Stimulated activated CD8-positive, alpha-beta memory T cell treated with anti-CD3 and anti-CD28 coated beads, Interleukin-7, amount 100 ng/mL, for 24 hours (primary cell): Measurements from ENCODE around the gene PEX26.
"Not testable (repeated sequence)": the region's sequence is repeated elsewhere in the genome, so short reads cannot be mapped to it uniquely, and the experiment has no call there.

Source experiments
- DNase-seq: peaks from one replicate; pipeline ENCODE4 v3.0.0-alpha.2; 2020; ENCODE audit warnings: low read depth

The PEX26 gene

DNA sequence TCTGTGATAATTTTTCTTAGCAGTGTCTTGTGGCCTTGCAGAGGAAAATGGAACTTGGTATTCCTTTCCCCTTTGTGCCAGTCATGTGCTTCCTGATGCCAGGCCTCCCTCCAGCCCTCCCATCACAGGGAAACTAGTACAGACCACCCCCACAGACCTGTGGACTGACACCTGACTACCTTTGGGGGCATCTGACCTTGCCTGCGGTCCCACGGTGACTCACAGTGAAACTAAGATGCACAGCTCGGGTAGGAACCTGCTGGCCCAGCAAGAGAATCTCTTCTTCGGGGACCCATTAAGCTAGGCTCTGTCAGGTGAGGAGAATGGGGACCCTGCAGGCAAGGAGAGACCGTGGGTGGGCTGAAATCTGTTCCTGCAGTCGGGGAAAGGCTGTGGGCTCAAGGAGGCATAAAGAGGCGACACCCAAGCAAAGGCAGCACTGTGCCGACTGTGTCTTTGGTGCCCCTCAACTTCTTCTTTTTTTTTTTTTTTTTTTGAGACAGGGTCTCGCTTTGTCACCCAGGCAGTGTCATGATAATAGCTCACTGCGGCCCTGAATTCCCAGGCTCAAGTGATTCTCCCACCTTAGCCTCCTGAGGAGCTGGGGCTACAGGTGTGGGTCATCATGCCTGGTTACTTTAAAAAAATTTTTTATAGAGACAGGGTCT lies 20.8 kb upstream of the PEX26 start:
- DNase-seq: no peak

DNA sequence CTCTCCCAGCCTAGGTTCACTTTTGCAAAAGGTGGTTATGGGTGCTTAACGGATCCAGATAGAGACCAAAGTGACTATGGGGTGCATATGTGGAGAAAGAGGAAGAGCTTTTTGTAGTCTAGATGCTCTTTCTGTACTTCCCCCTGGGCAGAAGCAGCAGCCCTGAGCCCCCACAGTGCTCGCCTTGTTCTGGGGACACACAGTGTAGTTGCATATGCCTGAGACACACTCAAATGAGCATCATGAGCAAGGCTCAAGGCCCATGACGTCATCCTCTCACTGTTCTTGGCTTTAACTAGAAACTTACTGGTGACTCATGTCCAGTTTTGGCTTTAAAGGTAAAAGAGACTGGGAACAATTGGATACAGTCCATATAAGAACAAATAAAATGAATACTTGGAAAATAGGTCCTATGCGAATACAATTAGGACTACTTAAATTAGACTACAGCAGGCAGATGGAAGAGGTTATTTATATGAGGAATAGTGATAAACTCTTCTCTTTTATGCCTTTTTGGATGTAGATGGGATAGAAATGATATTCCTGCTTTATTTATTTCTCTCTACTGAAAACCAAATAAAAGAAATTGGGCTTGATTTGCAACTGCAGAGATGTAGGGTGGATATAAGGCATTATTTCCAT lies 20.1 kb upstream of the PEX26 start:
- no peak for DNase-seq

DNA sequence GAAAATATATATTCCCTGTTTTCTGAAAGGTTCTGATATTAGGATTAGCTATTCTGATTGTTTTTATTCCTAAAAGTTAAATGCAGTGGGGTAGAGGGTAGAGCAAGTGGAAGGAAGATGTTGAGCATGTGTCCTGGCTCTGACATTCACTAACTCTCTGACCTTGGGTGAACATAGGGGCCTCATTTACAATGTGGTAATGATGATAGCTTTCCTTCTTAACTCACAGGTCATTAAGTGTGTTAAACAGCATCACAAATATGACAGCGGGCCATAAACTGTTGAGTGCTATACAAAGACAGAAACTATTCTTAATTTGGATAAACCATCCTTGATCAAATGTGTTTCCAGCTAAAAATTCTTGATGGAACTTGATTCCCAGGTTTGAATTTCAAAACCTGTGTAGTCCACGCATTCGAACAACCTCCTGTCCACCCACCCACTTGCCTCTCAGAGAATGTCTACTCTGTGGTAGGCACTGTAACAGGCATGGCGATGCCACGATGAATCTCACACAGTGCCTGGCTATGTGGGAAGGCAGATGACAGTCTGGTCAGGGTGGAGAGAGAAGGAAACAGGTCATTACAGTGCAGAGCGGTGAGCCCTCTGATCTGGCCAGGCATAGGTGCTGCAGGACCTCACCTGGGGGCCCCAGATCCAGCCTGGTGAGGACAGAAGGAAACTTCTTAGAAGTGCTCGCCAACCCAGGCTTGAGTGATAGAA lies 19.3 kb upstream of the PEX26 start:
- no peak for DNase-seq

DNA sequence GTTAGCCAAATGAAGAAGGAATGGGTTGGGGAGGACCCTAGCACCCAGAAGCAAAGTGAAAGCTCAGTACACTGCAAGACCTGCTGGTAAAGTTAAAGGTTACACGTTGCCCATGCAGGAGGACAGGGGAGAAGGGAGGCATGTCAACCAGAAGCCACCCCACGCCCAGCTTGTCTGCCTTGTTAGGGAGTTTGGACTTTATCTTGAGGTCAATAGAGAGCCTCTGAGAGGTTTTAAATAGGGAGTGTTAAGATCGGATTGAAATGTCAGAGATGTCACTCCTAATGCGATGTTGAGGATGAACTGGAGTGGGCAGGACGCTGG lies 18.7 kb upstream of the PEX26 start:
- no peak for DNase-seq

DNA sequence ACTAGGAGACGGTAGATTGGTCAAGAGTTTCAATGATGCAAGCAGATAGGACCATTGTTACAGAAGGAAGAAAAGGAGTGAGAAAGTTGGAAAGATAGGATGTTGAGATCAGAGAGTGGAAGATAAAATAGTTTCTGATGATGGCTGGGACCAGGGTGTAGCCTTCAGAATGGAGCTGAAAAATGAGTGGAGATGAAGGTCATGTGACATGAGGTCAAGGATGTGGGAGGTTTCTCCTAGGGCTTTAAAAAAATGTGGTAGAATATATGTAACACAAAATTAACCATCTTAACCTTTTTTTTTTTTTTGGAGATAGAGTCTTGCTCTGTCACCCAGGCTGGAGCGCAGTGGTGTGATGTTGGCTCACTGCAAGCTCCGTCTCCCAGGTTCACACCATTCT lies 18.3 kb upstream of the PEX26 start:
- DNase-seq: no peak

DNA sequence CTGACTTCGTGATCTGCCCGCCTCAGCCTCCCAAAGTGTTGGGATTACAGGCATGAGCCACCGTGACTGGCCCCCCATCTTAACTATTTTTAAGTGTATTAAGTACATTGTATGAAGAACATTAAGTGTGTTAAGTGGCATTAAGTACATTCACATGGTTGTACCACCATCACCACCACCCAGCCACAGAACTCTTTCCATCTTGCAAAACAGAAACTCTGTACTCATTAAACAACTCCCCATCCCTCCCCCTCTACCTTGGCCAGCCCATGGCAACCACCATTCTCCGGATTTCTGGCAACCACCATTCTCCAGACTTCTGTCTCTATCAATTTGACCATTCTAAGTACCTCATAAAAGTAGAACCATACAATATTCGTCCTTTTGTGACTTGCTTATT lies 17.8 kb upstream of the PEX26 start:
- no peak for DNase-seq

DNA sequence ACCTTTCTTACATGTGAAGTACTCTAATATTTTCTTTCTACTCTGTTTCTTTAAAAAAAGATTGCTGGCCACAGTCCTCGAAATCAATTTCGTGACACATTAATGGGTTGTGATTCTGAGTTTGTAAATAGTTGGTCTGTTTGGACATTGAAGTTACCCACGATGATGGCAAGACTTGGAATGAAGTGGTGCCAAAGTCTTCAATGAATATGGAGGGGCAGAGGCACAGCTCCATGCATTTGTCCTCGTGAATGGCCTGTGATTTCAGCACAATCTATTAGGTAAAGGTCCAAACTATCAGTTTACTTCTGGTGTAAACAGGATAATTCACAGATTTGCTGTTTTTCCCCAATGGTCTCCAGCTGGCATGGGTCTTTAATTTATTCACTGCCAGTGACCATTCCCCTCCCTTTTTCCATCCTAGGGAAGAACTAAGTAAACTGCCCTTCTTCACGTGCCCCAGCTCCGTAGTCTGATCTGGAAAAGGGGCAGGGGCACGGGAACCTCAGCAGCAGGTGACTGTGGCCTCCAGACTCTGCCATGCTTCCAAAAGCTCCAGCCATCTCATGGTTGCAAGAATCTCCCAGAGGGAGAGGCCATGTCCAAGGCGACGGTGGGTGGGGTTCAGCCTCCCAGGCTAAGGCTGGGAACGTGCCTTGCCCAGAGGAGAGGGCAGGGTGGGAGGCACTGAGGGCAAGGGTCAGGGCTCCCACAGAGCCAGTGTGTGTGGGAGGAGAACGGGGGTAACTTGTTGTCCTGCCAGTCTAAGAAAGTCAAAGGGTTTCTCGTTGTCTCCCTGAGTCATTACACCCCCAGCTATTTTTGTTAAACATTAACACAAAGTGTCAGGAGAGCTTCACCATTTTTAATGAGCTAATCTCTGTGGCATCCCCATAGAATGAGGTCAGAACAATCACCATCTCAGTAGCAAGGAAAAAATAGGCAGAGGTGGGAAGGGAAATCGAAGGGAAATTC lies 16.9 kb upstream of the PEX26 start:
- no peak for DNase-seq

DNA sequence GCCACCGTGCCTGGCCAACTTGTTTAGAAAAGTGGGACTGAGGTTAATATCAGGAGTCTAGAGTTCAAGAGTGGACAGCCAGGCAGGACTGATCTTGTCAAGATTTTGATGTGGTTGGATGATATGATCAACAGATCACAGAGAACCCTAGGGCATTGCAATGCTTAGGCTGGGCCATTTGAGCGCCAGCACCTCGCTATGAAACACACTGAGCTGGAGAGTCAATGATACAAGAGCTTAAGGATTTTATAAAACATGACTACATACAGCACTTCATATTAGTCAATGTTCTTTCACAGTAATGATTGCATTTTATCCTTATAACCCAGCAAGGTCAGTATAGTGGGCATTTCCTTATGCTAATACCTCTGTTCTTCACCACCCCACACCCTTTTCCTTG lies 15.4 kb upstream of the PEX26 start:
- no peak for DNase-seq

DNA sequence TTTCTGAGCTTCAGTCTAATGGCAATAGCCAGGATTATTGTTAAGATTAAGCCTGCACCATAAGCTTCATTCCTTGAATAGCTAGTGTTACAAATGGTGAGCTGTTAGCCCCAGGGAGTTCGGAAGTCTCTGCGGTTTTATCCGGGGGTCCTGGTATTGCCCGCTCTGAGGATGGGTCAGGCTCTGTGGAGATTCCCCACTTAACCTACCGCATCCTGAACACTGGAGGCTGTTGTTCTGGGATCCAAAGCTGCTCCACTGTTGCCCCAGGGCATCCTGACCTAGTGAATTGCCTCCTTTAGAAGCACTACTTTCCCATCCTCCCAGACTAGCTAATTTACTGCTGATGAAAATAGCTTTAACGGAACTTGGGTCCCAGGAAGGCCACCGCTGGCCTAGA lies 14.5 kb upstream of the PEX26 start:
- no peak for DNase-seq

DNA sequence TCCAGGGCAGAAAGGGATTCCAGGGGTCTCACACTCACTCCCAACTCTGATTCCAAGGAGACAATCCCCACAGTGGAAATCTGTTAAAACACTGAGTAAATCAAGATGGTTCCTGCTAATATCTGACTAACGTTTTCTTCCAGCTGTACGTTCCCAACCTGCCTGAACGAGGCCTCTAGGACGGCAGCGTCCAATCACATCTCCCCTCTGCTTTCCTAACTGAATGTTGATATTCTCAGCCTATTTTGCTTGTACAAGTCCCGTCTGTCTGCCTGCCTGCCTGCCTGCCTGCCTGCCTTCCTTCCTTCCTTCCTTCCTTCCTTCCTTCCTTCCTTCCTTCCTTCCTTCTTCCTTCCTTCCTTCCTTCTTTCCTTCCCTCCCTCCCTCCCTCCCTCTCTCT lies 14.1 kb upstream of the PEX26 start:
- DNase-seq: not testable (repeated sequence)

DNA sequence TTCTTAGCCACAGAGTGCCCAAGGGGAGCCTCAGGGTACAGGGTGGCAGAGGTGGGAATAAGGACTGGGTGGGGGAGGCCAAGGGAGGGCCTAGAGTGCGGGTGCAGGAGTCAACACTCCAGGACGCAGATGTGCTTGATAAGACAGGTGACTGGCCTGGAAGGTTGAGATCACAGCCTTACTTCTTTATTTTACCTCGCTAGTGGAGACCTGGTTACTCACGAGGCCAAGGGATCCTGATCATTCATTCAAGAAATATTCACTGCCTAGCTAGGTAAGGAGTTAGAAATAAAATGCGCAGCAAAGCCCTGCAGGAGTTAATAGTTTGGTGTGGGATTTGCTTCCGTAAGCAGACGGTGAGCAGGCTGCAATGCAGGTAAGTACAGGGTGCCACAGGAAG lies 13.2 kb upstream of the PEX26 start:
- no peak for DNase-seq

DNA sequence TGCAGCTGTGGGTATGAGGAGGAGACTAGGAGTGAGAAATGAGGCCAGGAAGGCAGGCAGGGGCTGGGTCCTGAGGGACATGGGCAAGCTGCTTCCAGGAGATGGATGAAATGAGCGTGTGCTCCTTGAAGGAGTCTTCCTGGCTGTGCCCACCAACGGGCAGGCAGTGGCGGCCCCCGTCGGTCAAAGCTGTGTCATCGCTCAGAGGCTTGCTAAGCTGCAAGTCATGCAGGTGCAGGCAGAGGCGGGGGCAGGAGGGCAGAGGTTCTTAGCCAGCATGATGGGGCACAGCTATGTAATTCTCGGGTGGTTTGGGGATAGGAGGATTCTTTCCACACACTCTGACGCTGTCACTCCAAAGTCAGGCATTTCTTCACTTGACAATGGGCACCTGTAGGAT lies 12.5 kb upstream of the PEX26 start:
- DNase-seq: no peak

DNA sequence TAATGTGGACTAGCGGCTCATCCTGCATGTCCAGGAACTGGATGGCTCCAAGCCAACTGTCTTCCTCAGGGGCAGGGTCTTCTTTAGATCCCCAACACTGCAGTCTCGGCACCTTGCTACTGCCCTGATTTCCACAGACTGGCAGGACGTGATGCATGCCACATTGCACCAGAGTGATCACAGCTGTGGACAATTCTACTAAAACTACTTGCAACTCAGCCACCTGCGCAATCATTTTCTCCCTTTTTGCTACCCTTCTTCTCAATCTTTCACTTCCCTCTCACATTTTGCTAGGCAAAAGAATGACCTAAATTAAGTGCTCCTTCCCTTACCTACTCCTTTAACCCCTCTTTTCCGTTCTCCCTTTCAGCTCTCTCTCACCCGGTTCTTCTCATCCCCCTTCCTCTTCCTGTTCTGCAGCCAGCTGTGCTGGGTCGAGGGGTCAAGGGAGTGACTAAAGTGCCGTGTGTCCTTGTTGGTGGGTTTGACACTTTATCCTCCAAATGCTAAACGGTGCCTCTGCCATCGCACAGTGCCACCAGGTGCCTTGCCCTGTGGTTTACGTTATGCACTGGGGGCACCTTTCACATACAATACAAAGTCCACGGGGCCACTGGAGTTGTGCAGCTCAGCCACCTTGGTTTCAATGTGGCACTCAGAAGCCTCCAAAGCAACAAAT lies 11.5 kb upstream of the PEX26 start:
- DNase-seq: no peak

DNA sequence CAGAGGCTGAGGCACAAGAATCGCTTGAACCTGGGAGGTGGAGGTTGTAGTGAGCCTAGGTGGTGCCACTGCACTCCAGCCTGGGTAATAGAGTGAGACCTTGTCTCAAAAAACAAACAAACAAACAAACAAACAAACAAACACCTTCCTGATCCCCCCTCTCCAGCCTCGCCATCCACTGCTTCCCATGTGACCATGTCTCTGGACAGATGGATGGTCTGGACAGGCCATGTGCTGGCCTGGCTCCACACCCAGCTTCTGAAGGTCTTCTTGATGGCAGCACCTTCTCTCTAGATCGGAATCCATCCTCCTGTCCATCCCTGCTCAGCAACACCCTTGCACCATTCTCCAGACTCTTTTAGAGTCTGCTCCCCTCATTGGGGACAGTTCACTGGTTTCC lies 10.7 kb upstream of the PEX26 start:
- no peak for DNase-seq

DNA sequence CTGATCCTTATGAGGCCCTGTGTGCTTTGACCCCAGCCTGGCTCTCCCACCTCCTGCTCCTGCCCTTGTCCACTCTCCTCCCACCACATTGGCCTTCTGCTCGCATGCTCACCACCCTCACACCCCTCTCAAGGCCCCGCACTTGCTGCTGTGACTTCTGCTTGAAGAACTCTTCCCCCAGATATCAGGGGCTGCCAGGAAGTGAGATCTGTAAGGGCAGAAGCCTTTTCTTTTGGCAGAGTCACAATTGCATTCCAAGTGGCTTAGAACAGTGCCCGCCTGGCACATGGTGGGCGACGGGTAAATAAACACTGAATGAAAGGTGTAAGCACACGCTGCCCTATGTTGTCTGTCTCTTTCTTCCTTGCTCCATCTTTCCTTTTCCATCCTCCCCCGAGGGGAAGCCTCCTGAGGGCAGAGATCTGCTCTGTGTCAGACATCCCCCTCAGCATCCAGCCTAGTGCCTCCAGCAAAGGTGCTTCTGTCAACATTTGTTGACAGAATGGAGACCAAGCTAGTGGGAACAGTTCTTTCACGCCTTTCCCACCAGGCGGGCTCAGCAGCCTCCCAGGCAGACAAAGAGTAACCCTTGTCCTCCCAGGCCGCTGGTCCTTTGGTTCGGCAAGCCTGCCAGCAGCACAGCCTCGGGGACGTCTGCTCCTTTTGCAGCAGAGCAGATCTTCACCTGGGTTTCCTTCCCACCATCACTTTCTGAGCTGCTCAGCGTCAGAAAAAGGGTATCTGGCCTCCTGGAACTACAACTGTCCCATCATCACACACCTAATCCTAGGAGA lies 10.0 kb upstream of the PEX26 start:
- no peak for DNase-seq

DNA sequence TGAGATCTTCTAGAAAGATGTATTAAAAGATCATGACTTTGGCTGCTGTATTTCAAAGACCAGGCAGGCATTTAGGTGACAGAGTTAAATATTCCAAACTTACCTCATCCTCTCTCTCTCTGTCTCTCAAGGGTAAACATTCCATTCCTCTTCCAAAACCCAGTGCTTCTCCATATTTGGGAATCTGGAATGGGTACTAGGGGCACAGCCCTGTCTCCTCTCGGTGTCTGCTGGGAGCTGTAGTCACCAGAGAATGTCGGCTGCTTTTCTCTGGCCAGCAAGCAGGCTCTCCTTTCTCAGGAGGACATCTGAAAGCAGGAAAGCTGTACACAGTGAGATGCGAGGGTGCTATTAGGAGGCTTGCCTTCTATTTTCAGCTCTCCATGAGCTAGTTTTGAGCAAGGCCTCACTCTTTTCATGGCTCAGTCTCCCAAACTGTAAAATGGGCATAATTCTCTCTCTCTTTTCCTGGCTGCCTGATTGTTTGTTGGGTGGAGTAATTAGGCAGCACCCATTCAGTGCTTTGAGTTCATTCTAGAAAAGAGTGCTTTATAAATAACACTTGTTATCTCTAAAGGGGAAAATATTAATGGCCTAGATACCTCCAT lies 9.3 kb upstream of the PEX26 start:
- no peak for DNase-seq

DNA sequence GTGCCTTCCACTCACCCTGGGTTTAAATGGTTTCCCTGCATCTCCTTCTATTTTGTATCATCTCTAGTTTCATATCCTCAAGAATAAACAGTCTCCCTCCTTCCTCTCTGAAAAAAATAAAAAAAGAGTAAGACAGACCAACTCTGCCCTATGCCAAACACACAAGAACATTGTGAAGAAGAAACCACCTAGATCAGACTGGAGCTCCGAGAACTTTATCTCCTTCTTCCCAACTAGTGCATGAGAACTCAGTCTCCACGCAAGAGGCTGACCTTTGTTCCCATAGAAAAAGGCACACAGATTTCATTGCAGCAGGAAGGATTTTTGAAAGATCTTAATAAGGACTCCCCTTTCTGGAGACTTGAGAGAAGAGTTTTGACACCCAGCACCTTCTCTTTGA lies 8.7 kb upstream of the PEX26 start:
- DNase-seq: no peak

DNA sequence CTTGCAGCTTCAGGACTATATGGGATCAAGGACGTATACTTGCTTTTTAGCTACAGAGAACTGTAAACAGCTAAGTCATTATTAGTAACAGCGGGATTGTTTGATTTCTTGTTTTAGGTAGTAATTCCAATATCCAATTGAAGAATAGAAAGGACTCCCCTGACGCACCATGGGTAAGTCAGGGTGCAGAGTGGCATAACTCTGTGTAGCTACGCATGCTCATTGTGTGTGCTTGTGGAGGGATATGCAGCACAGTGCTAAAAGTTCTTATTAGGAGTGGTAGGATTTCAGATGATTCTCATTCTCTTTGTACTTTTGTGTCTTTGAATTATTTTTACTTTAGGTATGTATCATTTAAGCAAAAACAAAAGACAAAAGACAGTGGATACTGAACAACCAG lies 7.7 kb upstream of the PEX26 start:
- DNase-seq: no peak

DNA sequence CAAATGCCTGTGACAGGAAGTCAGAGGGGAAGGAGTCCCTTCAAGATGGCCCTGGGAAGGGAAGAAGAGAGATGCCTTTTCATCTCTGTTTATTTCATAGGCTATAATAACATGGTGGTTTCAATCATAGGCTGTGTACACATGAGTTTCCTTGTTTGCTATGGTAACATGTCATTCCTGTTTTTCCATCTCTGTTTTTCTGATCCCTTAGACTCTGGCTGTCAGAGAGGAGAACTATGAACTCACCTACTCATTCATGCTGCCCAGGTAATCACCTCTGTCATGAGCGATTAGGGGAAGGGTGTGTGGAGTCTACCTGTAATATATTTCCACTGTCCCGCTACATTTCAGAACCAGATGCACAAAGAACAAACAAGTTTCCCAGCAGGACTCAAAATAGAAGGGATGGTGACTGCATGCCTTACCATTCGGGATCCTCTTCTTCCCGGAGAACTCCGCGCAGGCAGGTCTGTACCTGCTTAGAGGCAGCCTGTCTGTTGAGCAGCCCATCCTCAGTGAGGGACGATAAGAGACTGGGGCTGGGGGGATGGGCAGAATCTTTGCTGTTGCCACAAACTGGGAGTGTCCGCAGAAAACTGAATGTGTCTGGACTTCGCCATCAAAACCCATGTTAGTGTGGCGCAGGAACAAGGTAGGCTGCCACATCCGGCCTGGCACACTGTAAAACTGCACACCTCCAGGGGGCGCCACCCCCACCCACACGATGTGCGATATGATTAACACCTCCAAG lies 7.1 kb upstream of the PEX26 start:
- no peak for DNase-seq
